Measurements from ENCODE around the gene GPN2.

DNA sequence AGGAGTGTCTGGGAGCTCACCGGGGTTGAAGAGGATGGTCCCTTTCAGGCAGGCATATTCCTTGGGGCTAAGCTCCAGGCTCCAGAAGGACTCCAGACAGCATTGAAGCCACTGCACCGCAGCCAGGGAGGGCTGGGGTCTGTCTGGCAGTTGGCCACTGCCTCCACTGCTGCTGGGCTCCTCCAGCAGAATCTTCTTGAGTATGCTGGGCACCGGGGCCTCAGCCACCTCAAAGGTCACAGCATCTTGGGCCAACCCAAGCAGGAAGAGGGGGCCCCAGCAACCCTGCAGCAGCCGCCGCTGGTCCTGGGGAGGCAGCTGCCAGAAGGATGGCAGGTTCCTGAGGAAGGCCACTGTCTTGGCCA is 23.3 kb upstream of the GPN2 start:
- TF ChIP-seq NFYB (IDR thresholded peaks at IDR 0.05; ENCODE audit: extremely low read depth, insufficient read length) = no peak
- TF ChIP-seq, protein P1, sequence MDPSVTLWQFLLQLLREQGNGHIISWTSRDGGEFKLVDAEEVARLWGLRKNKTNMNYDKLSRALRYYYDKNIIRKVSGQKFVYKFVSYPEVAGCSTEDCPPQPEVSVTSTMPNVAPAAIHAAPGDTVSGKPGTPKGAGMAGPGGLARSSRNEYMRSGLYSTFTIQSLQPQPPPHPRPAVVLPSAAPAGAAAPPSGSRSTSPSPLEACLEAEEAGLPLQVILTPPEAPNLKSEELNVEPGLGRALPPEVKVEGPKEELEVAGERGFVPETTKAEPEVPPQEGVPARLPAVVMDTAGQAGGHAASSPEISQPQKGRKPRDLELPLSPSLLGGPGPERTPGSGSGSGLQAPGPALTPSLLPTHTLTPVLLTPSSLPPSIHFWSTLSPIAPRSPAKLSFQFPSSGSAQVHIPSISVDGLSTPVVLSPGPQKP (CRISPR knock-in tag; IDR thresholded peaks at IDR 0.05) = no peak
- TF ChIP-seq, protein P2, sequence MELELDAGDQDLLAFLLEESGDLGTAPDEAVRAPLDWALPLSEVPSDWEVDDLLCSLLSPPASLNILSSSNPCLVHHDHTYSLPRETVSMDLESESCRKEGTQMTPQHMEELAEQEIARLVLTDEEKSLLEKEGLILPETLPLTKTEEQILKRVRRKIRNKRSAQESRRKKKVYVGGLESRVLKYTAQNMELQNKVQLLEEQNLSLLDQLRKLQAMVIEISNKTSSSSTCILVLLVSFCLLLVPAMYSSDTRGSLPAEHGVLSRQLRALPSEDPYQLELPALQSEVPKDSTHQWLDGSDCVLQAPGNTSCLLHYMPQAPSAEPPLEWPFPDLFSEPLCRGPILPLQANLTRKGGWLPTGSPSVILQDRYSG (tag; conservative IDR thresholded peaks at IDR 0.05; ENCODE audit: low read depth) = no peak

All from K562 (cell line).